GM12878 (cell line): ENCODE measurements around the gene RBM19. TPM values are rescaled to one million over a fixed set of nuclear protein-coding genes. Genes with fewer than 3 reads are reported as not detected.

Experiments used
- ATAC-seq: fragments of 200-7000 bp; cut with Tn5 transposase; 3 replicates; pipeline ENCODE4 v1.9.1; 2020; ENCODE audit warnings: mild to moderate bottlenecking, moderate library complexity
- BruUV-seq: library from RNA; stranded (reverse); fragments of 400-500 nt; replicated peaks from 2 replicates; lab custom pipeline; 2021; lab: Mats Ljungman, UMichigan
- CTCF ChIA-PET: fragments of 300-600 bp; sonication (Branson Sonifier 250); formaldehyde crosslinking; extraction: SDS; loops from one replicate; lab custom pipeline; 2021; ENCODE audit warnings: inconsistent platforms; lab: Yijun Ruan, JAX
- POLR2A ChIA-PET: fragments of 350-600 bp; formaldehyde crosslinking; extraction: SDS; loops from one replicate; lab custom pipeline; 2021; ENCODE audit warnings: inconsistent platforms; lab: Charles Lee
- RAD21 ChIA-PET: fragments of 300-600 bp; sonication (Branson Sonifier 250); formaldehyde crosslinking; loops from one replicate; lab custom pipeline; 2023; ENCODE audit warnings: antibody characterized with exemption; ENCODE audit not compliant: unreplicated experiment; lab: Charles Lee
- SMC1A ChIA-PET: fragments of 300-600 bp; sonication (Branson Sonifier 250); formaldehyde crosslinking; loops from one replicate; lab custom pipeline; 2023; ENCODE audit not compliant: unreplicated experiment, uncharacterized antibody; lab: Charles Lee
- DNase-seq: peaks from one replicate; pipeline ENCODE4 v3.0.0-alpha.2; 2011; ENCODE audit warnings: low read depth, low spot score
- FAIRE-seq: peaks from 3 replicates; lab custom pipeline; 2011; peaks lifted over from hg19 to GRCh38; lab: Jason Lieb, UNC
- H2AFZ ChIP-seq: 2 replicates; pipeline ENCODE4 v1.6.0; 2011; ENCODE audit warnings: low read depth, low read length, control low read depth; ENCODE audit not compliant: control insufficient read depth
- H3K27ac ChIP-seq: 2 replicates; pipeline ENCODE4 v1.5.1; 2011; ENCODE audit warnings: control low read depth; ENCODE audit not compliant: control insufficient read depth, insufficient read depth
- H3K27me3 ChIP-seq, 2 experiments: replicated peaks in 1 of 2; 2 replicates each; pipeline versions ENCODE4 v1.6.0 to v1.6.1; 2011; ENCODE audit warnings: low read length in 1 of 2; ENCODE audit not compliant: control insufficient read depth in 2 of 2, insufficient read depth in 2 of 2
- H3K36me3 ChIP-seq, 2 experiments: 2 replicates each; pipeline ENCODE4 v1.5.1; 2011; ENCODE audit warnings: low read length in 1 of 2; ENCODE audit not compliant: control insufficient read depth in 2 of 2, insufficient read depth in 2 of 2
- H3K4me1 ChIP-seq: 2 replicates; pipeline ENCODE4 v1.6.1; 2011; ENCODE audit warnings: mild to moderate bottlenecking, low read length, moderate library complexity, mixed read lengths; ENCODE audit not compliant: control insufficient read depth, insufficient read depth
- H3K4me2 ChIP-seq: 2 replicates; pipeline ENCODE4 v1.6.0; 2011; ENCODE audit warnings: control low read depth; ENCODE audit not compliant: control insufficient read depth, insufficient read depth
- H3K4me3 ChIP-seq: fragments of 200-600 bp; sonication (generic); 2 replicates; pipeline ENCODE4 v1.5.1; 2016
- H3K79me2 ChIP-seq: 2 replicates; pipeline ENCODE4 v1.6.0; 2011; ENCODE audit warnings: low read length; ENCODE audit not compliant: control insufficient read depth, insufficient read depth
- H3K9ac ChIP-seq: 2 replicates; pipeline ENCODE4 v1.8.0; 2011; ENCODE audit warnings: low read length, control low read depth, mixed read lengths; ENCODE audit not compliant: control insufficient read depth, insufficient read depth
- H3K9me3 ChIP-seq: replicated peaks from 3 replicates; pipeline ENCODE4 v1.5.1; 2011; ENCODE audit warnings: mild to moderate bottlenecking, low read length; ENCODE audit not compliant: control insufficient read depth, insufficient read depth
- H4K20me1 ChIP-seq: 2 replicates; pipeline ENCODE4 v1.6.0; 2011; ENCODE audit not compliant: control insufficient read depth, insufficient read depth
- RELA ChIP-seq: fragments of 450-650 bp; IDR thresholded peaks from 2 replicates; pipeline ENCODE4 v1.8.0; 2014; ENCODE audit warnings: borderline replicate concordance; ENCODE audit not compliant: partially characterized antibody
- SKIL ChIP-seq: fragments of 450-650 bp; IDR thresholded peaks from 2 replicates; pipeline ENCODE4 v1.6.1; 2017; ENCODE audit warnings: mild to moderate bottlenecking, low read depth, inconsistent platforms; ENCODE audit not compliant: poor library complexity, severe bottlenecking
- WGBS: methylation state at CpG from one replicate; pipeline ENCODE4 v1.1.6; 2016; ENCODE audit warnings: low lambda C conversion rate; ENCODE audit not compliant: insufficient replicate concordance, insufficient coverage; ENCODE audit errors: missing lambda C conversion rate; 5-methylcytosine and 5-hydroxymethylcytosine counted together
- in situ Hi-C: fragments of 300-500 bp; cut with MboI; formaldehyde crosslinking; loops from 9 replicates; pipeline ENCODE4 v1.14.3; 2018; ENCODE audit warnings: mixed read lengths
- intact Hi-C: fragments of 100-400 bp; cut with micrococcal nuclease; formaldehyde crosslinking; loops from one replicate; pipeline ENCODE4 v1.14.2; 2022; ENCODE audit not compliant: unreplicated experiment
- polyA plus RNA-seq, 11 experiments: library from polyadenylated mRNA; depleted of rRNA in 4 of 11; unstranded in 6 of 11; stranded (reverse) in 5 of 11; fragments of >200 nt; fragmentation: Nextera tagmentation in 4 of 11; fragmentation: Illumina TruSeq in 1 of 11; extraction: Ambion mirVana in 4 of 11; extraction: Trizol in 1 of 11; gene quantifications; 1 replicate in 1 of 11; 2 replicates in 10 of 11; pipeline versions ENCODE4 v1.2.1 to v1.2.3, GENCODE V29; 2011 to 2016; ENCODE audit warnings: inconsistent platforms in 2 of 11, missing spikeins in 2 of 11, low read depth in 1 of 11
- total RNA-seq, 4 experiments: library from RNA; depleted of rRNA in 3 of 4; stranded (reverse); fragments of >200 nt in 3 of 4; fragmentation: Illumina TruSeq in 1 of 4; extraction: Trizol in 1 of 4; gene quantifications; 2 replicates each; pipeline versions ENCODE4 v1.2.1 to v1.2.3, GENCODE V29; 2013 to 2021

The RBM19 gene
- total and polyA plus RNA-seq, 10 of the 15 experiments (the other 5 are each of a cell fraction or from before 2014, with no cell fraction given) = 4.2 to 42.9 (median 28.4) TPM

GRCh38 chr12:114012744-114013431, 46.8 kb upstream of the RBM19 start:
- WGBS = 10% methylated on average over 2 of the region's 3 CpGs

More at GRCh38 chr12:114012744-114013431, 46.8 kb upstream of the RBM19 start:
- ATAC-seq (no peak), FAIRE-seq (no peak), DNase-seq (no peak)
- no peak overlapping the region for H3K4me3 ChIP-seq
- in situ Hi-C loops = no loop called here
- ChIA-PET SMC1A (no interaction called here), CTCF (no interaction called here), RAD21 (no interaction called here), POLR2A (no interaction called here)
- no peaks in the 10 kb centered on the region for H3K9me3 ChIP-seq
- H3K27me3 ChIP-seq = no peaks in the 10 kb centered on the region; a peak in 1 of 4 replicates
- no peak overlapping the region for H3K9ac ChIP-seq
- no peaks in the 10 kb centered on the region for H3K36me3 ChIP-seq
- H2AFZ ChIP-seq = no peak overlapping the region
- intact Hi-C loops = no loop called here
- no peak for TF ChIP-seq SKIL
- no peak for TF ChIP-seq RELA
- no peaks in the 10 kb centered on the region for H3K79me2 ChIP-seq
- no TSS peak for BruUV-seq
- no peaks in the 10 kb centered on the region for H4K20me1 ChIP-seq
- H3K27ac ChIP-seq = no peak overlapping the region
- H3K4me1 ChIP-seq = no peaks in the 10 kb centered on the region
- no peak overlapping the region for H3K4me2 ChIP-seq
